ENCODE measurements around the gene ARPC2.
A peak's percentile ranks its signal among the peaks of the same experiment; 100 is the strongest.
"Not testable (repeated sequence)": the region's sequence is repeated elsewhere in the genome, so short reads cannot be mapped to it uniquely, and the experiment has no call there.

Gene ARPC2

DNA sequence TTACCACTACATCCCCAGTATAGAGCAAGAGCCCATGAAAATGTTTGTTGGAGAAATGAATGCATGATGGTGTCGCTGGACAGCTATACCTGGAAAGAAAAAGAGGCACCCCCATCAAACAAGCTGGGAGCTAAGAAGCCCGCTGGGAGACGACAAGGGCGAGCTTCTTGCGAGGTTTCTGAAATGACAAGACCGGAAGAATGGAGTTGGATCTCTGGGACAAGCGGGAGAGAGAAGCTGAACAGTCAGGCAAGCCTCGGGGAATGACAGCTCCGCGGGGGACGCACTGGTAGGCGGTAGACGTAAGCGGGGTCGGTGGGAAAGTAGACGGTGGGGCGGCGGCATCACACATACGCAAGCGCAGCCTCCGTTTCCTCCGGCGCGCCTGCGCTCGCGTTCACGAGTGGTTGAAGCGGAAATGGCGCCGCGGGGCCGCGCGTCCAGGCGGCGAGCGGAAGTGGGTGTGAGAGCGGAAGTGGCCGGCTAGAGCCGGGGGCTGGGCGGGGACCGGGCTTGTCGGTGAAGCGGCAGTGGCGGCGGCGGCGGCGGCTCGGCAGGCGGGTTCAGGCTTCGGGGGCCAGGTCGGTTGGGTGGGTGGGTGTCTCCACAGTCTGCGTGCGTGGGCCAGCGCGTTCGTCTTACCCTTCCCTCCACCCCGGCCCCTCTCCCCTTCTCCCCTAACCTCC lies at the start of gene ARPC2:
ARPC2 (plus strand) TSS at position 516 of the 686 bp plus-strand sequence. CDS start 282 bp downstream, outside the sequence.
- DNase-seq = peak; percentile 94

DNA sequence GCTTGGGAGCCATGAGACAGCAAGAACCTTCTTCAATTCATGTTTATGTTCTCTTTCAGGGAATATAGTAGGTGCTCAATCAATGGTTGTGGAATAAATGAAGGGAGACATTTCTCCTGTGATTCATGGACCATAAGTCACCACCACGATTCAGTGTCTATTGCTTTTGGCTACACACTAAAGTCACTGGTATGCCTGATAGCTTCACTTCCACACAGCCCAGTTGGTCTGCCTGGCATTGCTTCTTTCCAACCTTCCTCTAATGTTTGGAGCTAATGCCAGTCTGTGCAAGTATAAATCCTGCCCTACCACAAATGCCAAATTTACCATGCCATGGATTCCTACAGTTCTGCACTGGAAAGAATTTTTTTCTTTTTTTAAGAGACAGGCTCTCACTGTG lies 49.0 kb upstream of the ARPC2 start:
- no peak for DNase-seq

DNA sequence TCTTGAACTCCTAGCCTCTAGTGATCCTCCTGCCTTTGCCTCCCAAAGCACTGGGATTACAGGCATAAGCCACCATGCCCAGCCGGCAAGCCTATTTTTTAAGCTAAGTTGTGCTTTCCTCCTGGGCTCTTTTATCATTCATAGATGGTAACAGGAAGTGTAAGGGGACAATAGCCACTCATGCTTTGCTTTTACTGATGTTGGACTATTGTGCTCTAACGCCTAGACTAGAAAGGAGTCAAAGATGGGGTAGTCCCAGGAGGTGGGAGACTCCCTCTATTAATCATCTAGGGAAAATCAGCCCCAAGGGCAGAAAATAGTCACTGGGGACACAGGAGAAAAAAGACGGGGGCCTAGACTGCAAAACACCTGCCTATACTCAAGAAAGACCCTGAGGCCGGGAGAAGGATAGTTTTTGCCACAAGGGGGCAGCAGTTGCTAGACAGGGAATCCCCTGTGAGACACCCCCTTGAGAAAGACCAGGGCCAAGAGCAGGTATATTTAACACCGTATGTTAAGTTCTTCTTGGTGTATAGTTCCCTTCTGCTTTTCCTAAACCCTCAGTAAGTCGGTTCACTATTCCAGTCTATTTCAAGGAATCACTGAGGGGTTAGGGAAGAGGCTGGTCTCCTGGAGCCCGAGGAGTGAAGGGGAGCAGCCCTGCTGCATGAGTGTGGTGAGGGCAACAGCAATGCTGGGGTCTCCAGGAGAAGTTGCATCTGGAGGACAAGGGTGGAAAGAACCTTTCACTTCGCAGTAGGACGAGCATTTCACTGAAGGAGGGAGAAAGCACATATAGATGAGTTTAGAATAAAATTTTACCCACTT lies 48.1 kb upstream of the ARPC2 start:
- DNase-seq = peak; percentile 61

DNA sequence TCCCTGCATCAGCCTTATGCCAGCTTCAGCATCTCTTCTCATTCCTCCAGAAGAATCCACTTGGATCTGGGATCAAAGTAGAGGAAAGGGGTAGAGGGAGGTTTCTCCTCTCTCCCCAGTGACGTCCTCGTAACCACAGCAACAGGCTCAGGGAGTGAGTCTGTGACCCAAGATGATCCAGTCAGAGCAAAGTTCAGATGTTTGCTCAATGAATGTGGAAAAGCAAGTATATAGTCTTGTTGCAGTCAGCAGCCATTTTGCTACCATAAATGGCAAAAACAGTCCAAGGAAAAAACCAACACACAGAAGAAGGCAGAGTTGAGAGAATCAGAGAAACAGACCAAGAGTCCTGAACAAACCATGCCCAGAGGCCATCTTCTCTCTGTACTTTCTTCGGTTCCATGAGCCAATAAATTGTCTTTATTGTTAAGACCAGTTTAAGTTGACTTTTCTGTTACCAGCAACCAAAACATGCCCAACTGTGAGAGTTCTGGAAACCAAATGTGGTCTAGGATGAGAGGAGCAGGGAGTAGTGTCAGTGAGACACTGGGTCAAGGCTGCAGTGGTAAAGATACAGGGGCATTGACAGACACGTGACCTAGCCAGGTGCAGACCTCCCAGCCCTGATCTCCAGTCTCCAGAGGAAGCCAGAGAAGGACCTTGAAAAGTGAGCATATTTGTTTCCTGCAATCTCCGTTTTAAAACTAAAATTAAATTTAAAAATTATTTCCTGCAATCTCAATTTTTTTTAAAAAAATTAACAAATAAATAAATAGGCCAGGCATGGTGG lies 47.0 kb upstream of the ARPC2 start:
- no peak for DNase-seq

DNA sequence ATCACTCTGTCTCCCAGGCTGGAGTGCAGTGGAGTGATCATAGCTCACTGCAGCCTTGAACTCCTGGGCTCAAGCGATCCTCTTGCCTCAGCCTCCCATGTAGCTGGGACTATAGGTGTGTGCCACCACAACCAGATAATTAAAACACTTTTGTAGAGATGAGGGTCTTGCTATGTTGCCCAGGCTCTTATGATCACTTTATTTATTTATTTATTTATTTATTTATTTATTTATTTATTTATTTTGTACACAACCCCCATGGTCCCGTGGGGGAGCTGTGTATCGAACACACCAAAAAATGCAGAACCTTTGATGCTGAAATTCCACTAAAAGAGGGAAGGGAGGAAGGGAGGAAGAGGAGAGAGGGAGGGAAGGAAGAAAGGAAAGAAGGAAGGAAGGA lies 45.2 kb upstream of the ARPC2 start:
- not testable (repeated sequence) for DNase-seq

DNA sequence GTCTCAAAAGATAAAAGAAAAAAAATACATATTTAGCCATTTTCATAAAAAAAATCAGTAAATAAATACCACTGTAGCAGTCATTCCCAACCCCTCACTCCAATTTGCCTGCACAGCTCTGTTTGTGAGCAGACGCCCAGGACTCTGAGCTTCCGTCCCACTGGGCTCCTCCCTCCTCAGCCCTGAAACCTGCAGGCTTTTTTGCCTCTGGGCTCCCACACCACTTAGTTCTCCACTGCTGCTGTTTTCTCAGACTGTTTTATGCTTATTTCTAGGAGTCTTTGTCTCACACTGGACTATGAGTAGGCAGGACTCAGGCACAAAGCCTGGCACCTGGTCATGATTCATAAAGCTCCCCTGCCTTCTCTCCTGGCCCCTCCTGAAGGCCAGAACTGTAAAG lies 44.1 kb upstream of the ARPC2 start:
- no peak for DNase-seq

DNA sequence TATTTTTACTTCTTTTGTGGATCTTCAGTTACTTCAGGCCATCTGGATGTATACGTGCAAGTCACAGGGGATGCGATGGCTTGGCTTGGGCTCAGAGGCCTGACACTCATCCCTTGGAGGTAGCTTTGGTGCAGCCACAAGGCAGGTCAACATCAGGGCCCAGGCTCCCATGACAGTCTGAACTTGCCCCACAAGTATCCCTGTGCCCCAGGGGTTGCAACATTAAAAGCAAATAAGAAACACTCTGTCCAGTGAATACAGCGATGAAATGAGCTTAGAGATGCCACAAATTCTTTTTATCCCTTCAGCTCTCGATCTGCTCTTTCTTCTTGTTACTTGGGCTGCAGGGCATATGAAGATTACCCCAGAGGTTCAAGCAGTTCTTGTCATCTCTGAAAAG lies 37.2 kb upstream of the ARPC2 start:
- DNase-seq = no peak

DNA sequence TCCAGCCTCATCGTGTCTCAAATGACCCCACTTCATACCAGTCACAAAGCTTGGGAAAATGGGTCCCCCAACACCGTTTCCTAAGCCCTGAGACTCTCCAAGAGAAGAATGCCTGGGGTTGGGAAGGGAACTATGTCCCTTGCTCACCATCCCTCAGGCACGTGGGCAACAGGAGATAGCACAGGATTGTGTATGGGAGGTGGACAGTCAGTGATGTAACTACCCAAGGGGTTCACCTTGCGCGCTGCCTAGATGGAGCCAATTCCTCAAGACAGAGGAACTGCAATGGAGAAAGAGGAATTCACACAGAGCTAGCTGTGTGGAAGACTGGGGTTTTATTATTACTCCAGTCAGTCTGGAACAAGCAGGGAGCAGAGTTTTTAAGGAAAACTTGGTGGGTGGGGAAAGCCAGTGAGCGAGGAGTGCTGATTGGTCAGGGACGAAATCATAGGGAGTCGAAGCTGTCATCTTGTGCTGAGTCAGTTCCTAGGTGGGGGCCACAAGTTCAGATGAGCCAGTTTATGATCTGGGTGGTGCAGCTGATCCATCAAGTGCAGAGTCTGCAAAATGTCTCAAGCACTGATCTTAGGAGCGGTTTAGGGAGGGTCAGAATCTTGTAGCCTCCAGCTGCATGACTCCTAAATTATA lies 36.4 kb upstream of the ARPC2 start:
- DNase-seq = no peak

DNA sequence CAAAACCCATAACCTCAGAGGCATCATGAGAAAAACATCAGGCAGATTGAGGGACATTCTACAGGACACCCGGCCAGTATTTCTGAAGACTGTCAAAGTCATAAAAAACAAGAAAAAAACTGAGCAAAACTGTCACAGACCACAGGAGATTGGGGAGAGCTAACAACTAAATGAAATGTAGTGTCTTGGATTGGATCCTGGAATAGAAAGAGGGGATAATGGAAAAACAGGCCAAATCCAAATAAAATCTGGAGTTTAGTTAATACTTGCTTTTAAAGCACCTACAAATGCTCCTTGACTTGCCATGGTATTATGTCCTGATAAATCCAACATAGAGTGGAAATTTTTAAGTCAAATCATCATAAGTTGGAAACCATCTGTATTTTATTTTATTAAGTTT lies 32.7 kb upstream of the ARPC2 start:
- DNase-seq = no peak

DNA sequence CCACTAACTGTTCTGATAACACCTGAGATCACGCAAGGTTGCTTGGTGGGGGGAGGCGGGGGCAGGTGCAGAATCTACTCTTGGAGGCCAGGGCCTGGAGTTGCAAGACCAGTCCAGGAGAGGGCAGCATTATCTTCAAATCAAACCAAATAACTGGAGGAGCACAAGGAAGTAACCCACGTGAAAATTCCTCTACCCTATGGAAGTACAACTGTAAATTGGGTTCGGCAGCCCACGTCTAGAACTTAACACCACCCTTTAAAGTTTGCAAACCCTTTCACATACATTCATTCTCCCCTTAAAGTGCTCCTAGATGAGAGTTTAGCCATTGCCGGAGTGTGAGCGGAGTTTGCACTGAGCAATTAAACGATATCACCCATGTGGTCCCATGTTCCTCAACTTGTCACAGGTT lies 30.6 kb upstream of the ARPC2 start:
- DNase-seq = peak; percentile 69

DNA sequence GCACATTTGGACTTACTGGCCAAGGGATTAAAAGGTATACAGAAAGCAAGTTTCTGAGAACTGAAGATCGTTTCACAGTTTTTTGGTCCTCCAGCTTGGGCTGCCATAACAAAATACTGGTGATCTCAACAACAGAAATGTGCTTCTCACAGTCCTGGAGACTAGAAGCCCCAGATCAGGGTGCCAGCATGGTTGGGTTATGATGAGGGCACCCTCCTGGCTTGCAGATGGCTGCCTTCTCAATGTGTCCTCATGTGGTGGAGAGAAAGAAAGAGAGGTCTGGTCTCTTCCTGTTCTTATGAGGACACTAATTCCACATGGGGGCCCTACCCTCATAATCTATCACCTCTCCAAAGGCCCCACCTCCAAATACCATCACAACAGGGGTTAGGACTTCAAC lies 30.1 kb upstream of the ARPC2 start:
- DNase-seq = no peak

DNA sequence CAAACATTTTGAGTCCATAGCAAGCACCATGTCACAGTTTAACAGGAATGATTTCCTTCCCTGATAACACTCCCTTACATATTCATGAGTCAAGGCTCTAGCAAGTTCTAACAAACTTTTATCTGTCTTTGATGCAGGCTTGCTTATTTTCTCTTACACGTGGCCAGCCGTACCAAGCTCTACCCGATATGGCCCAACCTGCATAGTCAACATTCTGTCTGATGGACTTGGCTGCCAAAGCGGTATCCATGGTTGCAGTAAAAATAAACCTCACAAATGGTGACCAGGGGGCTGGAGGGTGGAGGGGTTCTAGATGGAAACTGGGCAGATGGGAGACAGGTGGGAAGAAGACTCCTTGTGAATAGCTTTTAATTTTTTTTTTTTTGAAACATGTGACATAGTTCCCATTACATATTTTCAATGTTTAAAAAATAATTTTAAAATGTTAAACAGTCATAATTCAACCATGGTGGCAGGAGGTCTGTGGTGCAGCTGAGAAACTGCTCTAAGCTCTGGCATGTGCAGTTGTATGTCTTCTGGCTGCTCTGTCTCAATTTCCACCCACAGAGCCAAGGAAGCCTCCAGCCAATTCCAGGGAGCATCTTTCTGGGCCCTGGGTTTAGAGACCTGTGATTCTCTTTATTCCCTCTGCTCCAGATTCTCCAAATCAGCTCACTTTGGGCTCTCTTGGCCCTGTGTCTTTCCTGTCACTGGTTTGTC lies 29.5 kb upstream of the ARPC2 start:
- DNase-seq = no peak

DNA sequence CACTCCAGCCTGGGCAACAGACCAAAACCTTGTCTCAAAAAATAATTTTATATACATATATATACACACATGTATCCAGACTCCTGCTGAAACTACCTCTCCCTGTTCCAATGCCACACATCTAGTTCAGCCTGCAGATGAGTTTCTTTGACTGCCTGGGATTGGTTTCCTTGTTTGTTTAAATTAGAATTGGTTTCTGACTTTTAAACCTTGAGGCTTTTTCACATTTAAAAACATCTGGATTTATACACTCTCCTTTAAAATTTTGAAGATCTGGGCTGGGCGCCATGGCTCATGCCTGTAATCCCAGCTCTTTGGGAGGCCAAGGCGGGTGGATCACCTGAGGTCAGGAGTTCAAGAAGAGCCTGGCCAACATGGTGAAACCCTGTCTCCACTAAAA lies 28.5 kb upstream of the ARPC2 start:
- no peak for DNase-seq

DNA sequence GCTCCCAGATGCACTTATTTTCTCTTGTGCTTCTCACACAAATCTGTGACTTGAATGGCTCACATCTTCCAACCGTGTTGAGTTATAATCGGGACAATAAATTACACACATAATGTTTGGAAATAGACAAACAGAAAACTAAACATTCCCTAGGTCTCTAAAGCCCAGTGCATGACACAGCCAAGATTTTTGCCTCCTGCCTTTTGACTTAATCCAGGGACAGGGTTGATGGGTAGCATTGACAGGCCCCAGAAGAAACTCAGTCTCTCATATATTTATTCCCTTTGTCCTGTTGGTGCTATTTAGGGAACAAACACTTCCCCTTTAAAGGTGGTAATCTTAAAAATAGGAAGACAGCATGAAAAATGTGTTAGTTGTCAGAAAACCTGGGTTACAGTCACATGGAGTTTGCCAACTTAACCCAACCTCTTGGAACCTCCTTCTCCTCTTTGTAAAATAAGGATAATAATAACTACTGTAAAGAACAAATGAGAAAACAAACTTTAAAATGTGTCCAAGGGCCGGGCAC lies 24.0 kb upstream of the ARPC2 start:
- no peak for DNase-seq

DNA sequence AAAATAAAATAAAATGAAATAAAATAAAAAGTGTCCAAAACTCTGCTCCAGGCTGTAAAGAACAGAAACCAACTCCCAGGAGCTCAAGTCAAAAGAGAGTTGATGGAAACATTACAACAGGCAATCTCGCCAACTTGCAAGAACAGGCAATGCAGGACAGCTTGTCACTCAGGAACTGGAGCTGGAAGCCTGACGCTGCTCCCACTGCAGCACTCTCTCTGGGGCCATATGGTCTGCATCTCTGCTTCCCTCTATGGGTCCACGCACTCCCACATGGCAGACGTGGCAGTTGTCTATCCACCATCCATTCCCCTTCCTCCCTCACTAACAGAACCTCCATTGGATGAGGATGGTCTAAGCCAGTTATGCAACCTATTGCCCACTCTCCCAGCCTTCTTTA lies 23.3 kb upstream of the ARPC2 start:
- DNase-seq = no peak

DNA sequence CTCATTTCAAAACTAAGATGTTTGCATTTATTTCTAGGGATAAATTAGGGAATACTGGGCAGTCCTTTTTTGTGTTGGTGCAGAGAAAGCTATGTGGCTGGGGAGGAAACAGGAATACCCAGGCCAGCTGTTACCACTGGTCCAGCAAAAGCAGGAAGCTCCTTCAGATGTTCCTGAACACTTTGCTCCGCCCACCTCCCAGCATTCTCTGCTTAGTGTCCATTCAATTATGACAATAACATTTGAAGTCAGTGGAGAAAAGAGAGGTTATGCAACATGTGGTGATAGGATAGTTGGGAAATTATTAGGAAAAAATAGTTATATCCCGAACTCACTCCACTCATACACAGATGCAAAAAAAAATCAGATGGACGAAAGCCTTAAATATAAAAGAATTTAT lies 22.1 kb upstream of the ARPC2 start:
- no peak for DNase-seq

DNA sequence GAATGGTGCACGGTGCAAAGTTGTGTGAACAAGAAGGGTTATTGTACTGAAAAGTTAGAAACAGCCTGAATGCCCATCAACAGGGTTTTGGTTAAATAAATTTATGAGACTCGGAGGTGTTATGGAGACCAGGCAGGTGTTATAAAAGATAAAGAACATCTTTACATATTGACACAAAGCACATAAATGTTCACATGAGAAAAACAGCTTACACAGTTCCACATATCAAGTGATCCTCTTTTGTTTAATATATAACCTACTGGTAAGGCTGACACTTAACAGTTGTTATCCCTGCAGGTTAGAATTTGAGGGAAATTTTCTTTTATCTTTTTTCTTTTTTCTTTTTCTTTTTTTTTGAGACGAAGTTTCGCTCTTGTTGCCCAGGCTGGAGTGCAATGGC lies 20.0 kb upstream of the ARPC2 start:
- DNase-seq = no peak

DNA sequence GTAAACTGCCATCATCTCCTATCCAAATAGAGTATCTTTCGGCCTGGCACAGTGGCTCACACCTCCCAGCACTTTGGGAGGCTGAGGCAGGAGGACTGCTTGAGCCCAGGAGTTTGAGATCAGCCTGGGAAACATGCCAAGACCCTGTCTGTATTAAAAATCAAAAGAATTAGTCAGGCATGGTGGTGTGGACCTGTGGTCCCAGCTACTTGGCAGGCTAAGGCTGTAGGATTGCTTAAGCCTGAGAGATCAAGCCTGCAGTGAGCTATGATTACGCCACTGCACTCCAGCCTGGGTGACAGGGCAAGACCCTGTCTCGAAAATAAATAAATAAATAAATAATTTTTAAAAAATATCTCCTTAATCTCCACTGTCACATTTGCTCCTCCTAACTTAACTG lies 14.7 kb upstream of the ARPC2 start:
- no peak for DNase-seq

DNA sequence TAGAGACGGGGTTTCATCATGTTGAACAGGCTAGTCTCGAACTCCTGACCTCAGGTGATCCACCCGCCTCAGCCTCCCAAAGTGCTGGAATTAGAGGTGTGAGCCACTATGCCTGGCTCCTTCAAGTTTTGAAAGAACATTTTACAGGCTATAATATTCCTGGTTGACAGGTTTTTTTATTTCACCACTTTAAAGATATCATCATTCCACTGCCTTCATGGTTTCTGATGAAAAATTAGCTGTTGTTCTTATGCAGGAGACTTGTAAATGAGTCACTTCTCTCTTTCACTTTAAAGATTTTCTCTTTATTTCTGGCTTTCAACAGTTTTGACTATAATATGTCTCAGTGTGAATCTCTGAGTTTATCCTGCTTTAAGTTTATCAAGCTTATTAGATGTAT lies 7.9 kb upstream of the ARPC2 start:
- no peak for DNase-seq

DNA sequence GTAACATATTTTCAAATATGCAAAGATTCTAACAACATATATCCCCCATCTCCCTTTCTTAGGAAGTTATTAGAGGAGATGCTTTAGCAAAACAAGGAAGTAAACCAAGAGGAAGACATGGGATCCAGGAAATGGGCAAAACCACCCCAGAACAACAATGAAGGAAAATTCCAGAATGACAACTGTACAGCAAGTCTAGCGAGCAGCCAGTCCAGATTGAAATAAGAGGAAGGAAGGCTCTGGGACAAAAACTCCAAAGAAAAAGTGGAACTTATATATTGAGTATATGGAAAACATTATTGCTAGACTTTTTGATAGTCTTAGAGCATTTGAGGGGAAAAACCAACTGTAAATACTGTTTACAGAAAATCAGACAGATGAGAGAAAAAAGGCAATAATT lies 2.9 kb upstream of the ARPC2 start:
- no peak for DNase-seq

DNA sequence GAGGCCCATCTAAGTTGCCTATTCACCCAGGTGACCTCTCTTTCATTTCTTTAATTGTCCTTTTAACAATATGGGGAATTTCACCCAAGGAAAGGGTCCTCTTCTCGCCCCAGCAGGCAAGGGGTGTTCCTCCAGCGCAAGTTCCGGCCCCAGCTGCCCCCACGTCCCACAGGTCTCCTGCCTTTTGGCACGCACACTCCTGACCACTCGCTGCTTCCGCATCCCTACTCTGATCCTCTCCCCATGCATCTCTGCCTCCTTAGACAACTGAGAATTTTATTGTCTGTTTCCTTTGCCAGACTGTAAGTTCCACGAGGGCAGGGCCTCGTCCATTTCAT lies 684 bp upstream of the ARPC2 start:
- DNase-seq = no peak
